Left ventricle myocardium superior (tissue), 1 donor: ENCODE data around the gene SNUPN. TPM values are rescaled to one million over a fixed set of nuclear protein-coding genes. Genes with fewer than 3 reads are reported as not detected.
"Not testable (repeated sequence)": the region's sequence is repeated elsewhere in the genome, so short reads cannot be mapped to it uniquely, and the experiment has no call there.

Experiments
- ATAC-seq: fragments of 200-7000 bp; cut with Tn5 transposase; one replicate; pipeline ENCODE4 v1.9.1; 2020; ENCODE audit warnings: mild to moderate bottlenecking, moderate library complexity
- DNase-seq: peaks from one replicate; pipeline ENCODE4 v3.0.0-alpha.2; 2020
- intact Hi-C: fragments of 100-400 bp; cut with micrococcal nuclease; formaldehyde crosslinking; loops from one replicate; pipeline ENCODE4 v1.11.0; 2022
- total RNA-seq: library from RNA; stranded (reverse); fragmentation: NEBNext Ultra II Directional; extraction: Animal tissue kit (Norgen Biotek cat#: 25700); gene quantifications from one replicate; pipeline ENCODE4 v1.2.1, GENCODE V29; 2021
- donor health status: DM: no; HTN: yes; CAD: no; lungs with severe emphysema.

Gene SNUPN
- total RNA-seq, 1 donor from 2014 or later = 18.1 TPM

DNA sequence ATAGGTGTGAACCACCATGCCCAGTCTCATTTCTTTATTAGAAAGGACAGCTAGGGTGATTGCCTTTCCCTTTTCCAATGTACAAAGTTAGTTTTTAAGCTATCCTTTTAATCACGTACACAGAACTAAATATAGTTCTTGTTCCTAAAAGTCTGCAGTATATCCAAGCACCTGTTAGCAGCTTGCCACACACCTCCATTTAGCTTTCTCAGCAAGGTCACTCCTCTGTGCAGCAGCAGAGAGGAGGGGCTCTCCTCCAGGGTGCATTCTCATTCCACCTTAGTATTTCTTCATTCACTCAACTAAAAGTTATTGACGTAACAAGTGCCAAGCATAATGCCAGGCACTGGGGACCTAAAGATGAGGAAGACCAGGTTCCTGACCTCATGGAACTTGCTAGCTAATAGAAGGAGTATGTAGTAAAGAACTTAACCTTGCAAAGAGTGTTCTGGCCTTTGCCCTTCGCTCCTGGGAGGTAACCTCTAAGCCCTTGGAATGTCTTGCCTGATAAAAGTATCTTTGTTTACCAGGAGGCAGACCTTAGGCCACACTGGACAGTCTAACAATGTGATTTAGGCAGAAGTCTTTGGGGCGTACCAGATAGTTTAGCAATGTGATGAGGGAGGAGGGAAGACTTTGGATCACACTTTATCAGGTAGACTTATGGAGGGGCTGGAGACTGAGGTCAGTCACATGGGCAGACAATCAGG, 33.7 kb downstream of the SNUPN start:
- intact Hi-C loops = no loop called here
- ATAC-seq (peak; percentile 69), DNase-seq (no peak)

DNA sequence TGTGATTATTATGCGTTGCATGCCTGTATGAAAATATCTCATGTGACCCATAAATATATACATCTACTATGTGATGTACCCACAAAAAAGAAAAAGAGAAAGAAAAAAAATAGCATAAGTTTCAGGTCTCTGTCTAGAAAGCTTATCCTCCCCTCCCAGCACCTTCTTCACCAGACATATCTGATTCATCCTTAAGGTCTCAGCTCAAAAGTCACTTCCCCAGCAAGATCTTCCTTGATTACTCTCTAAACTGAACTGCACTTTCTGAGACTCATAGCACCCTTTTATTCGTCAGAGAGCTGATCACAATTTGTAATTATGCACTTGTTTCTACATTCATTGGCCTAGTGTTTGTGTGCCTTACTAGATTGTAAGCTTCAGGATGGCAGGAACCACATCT, 35.3 kb downstream of the SNUPN start:
- DNase-seq (no peak), ATAC-seq (no peak)
- intact Hi-C loops = no loop called here

- ATAC-seq (no peak), DNase-seq (no peak)
- intact Hi-C loops = no loop called here
Observed at GRCh38 chr15:75589071-75589470, 36.5 kb downstream of the SNUPN start.

- intact Hi-C loops, DNase-seq, ATAC-seq: not testable (repeated sequence)
Observed at GRCh38 chr15:75586422-75586821, 39.1 kb downstream of the SNUPN start.

DNA sequence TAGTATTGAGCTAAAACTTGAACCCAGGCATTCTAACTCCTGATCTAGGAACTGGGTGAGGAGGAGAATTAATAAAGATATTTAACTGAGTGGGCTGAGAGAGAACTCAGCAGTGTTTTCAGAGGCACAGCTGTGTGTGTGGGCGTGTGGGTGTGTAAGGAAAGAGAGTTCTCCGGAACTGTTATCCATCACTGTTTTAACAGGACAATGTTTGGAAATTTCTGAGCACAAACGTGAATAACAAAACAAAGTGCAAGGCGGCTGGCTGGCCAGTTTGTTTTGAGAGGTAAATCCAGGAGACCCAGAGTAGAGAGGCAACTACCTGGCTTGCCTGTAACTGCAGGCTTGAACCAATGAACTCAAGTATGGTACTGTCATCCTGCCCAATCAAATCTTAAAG, 41.4 kb downstream of the SNUPN start:
- DNase-seq = peak; percentile 42
- intact Hi-C loops = no loop called here
- no peak for ATAC-seq

DNA sequence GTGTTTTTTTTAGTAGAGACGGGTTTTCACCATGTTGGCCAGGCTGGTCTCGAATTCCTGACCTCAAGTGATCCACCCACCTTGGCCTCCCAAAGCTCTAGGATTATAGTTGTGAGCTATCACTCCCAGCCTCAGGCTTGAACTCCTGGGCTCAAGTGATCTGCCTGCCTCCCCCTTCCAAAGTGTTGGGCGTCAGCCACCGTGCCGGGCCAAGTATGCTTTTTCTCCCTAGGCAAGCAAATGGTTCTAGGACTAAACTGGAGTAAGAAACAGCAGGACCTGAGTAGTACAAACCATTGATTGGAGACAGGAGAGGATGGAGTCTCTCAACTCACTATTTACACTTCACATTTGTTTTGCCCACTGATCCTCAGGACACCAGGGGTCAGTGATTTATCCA, 41.8 kb downstream of the SNUPN start:
- intact Hi-C loops = no loop called here
- ATAC-seq (no peak), DNase-seq (peak; percentile 46)

GRCh38 chr15:75582943-75583342, 42.6 kb downstream of the SNUPN start:
- ATAC-seq, DNase-seq, intact Hi-C loops: not testable (repeated sequence)

DNA sequence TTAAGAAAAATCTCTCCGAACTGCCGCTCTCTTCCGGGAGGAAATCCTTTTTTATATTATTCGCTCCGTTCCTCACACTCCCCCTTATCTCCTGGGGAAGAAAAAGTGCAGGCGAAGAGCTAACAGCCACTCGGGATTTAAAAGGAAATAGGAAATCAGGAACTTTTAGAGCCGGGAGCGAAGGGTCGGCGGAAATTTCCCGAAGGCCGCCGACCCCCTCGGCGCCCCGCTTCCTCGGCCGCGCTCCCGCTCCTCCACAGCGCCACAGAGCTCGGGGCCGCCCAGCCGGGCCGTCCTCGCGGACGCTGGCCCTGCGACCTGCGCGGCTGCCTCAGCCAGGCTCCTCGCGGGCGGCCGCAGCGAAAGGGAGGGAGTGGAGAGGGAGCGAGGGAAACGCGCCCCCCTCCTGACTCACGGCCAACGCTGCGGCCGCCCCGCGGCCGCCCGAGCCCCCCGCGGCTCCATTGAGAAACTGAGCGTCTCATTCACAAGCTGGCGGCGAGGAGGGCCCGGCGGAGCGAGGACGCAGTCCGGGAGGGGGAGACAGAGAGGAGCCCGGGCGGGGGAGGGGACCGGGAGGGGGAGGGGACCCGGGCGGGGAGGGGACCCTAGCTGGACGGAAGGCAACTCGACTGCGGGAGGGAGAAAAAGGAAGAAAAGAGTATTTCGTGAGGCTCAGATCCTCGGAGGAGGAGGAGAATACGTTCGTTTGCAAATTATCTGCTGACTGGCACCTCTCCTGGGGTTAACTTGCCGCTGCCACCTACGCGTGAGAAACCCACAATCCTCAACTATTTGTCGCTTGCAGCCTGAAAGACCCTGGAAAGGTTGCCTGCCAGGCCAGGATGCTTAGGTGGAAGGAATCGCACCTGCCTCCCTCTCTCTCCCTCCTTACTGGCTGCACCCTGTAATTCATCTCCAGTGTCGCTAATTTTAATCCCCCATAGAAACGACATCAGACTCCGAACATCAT, 46.3 kb downstream of the SNUPN start, which contains the start of gene PTPN9:
TSS of gene PTPN9 (minus strand) at position 368 of the 973 bp plus-strand sequence. CDS start 539 bp downstream, outside the sequence.
- peak; percentile 92 for ATAC-seq
- intact Hi-C loops = loop anchor here (5.0 kb wide), 1 partner anchor 47 kb away; no protein-coding TSS in a partner anchor
- peak; percentile 89 for DNase-seq

GRCh38 chr15:75578173-75578947, 47.2 kb downstream of the SNUPN start:
- peak; percentile 65 for DNase-seq
- peak; percentile 69 for ATAC-seq
- intact Hi-C loops = loop anchor here (5.0 kb wide), 1 partner anchor 46 kb away; no protein-coding TSS in a partner anchor

GRCh38 chr15:75577401-75578172, 47.9 kb downstream of the SNUPN start:
- no peak for DNase-seq

DNA sequence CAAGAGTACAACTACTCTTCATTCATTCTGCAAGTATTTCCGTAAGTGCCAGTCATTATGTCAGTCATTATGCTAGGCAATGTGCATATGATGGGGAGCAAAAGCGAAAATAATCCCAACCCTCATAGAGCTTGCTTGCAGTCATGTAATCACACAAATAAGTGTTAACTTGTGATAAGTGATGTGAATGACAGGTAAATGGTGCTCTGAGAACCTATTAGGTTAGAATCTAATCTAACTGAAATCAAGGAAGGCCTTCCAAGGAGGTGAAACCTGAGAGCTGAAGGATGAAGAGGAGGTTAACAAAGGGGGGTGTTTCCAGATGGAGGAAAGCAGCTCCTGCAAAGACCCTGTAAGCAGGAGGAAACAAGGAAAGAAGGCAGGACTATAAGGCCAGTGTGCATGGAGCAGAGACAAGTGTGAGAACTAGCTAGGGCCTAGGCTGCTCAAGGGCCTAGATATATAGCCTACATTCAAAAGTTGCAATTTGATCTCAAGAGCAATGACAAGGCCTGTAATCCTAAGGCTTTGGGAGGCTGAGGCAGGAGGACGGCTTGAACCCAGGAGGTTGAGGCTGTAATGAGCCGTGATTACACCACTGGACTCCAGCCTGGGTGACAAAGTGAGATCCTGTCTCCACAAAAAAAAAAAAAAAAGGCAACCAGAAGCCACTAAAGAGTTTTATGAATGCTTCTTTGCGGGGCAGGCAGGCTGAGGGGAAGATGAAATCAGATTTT, 51.7 kb downstream of the SNUPN start:
- no peak for DNase-seq
- ATAC-seq = no peak
- intact Hi-C loops = no loop called here

More at GRCh38 chr15:75577401-75578172, 47.9 kb downstream of the SNUPN start:
- ATAC-seq = peak; percentile 3
- intact Hi-C loops = loop anchor here (5.0 kb wide), 1 partner anchor 45 kb away; no protein-coding TSS in a partner anchor

- intact Hi-C loops = no loop called here
- peak; percentile 65 for ATAC-seq
Observed at GRCh38 chr15:75570126-75570845, 55.2 kb downstream of the SNUPN start.

GRCh38 chr15:75565062-75565970, 60.2 kb downstream of the SNUPN start:
- no peak for DNase-seq
- intact Hi-C loops = no loop called here
- no peak for ATAC-seq

More at GRCh38 chr15:75570126-75570845, 55.2 kb downstream of the SNUPN start:
- DNase-seq = no peak

DNA sequence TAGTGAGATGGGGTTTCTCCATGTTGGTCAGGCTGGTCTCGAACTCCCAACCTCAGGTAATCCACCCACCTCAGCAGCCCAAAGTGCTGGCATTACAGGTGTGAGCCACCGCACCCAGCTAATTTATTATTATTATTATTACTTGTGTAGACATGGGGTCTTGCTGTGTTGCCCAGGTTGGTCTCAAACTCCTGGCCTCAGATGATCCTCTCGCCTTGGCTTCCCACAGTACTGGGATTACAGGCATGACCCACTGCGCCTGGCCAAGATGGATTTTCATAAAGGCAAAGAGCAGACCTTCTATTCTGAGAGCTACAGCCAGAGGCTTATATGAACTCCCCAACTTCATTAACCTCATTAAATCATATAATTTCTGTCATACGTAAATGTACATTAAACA, 63.6 kb downstream of the SNUPN start:
- ATAC-seq (no peak), DNase-seq (no peak)
- intact Hi-C loops = no loop called here

GRCh38 chr15:75559360-75559759, 66.2 kb downstream of the SNUPN start:
- ATAC-seq, intact Hi-C loops, DNase-seq: not testable (repeated sequence)

DNA sequence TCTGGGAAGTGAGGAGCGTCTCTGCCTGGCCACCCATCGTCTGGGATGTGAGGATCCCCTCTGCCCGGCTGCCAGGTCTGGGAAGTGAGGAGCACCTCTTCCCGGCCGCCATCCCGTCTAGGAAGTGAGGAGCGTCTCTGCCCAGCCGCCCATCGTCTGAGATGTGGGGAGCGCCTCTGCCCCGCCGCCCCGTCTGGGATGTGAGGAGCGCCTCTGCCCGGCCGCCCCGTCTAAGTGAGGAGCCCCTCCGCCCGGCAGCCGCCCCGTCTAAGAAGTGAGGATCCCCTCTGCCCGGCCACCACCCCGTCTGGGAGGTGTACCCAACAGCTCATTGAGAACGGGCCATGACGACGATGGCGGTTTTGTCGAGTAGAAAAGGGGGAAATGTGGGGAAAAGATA, 66.6 kb downstream of the SNUPN start:
- ATAC-seq, intact Hi-C loops, DNase-seq: not testable (repeated sequence)
